ENCODE data around the gene TRIM13.

DNA sequence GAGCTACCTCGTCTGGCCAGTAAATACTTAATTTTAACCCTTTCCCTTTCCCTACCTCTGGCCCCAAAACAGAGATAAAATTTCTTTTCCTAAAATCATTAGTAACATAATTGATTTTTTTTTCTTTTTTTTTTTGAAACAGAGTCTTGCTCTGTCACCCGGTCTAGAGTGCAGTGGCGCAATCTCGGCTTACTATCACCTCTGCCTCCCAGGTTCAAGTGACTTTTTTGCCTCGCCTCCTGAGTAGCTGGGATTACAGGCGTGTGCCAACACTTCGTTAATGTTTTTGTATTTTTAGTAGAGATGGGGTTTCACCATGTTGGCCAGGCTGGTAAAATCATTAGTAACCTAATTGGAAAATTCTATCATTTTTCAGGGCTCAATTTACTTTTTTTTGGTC, 10.4 kb upstream of the TRIM13 start:
- TF ChIP-seq EZH2 (optimal IDR thresholded peaks at IDR 0.05; ENCODE audit: low read depth, low read length) (no peak), EZH2phosphoT487 (IDR thresholded peaks at IDR 0.05; ENCODE audit: low read length) (no peak)
- TF ChIP-seq, protein P1, sequence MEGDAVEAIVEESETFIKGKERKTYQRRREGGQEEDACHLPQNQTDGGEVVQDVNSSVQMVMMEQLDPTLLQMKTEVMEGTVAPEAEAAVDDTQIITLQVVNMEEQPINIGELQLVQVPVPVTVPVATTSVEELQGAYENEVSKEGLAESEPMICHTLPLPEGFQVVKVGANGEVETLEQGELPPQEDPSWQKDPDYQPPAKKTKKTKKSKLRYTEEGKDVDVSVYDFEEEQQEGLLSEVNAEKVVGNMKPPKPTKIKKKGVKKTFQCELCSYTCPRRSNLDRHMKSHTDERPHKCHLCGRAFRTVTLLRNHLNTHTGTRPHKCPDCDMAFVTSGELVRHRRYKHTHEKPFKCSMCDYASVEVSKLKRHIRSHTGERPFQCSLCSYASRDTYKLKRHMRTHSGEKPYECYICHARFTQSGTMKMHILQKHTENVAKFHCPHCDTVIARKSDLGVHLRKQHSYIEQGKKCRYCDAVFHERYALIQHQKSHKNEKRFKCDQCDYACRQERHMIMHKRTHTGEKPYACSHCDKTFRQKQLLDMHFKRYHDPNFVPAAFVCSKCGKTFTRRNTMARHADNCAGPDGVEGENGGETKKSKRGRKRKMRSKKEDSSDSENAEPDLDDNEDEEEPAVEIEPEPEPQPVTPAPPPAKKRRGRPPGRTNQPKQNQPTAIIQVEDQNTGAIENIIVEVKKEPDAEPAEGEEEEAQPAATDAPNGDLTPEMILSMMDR (IDR thresholded peaks at IDR 0.05; ENCODE audit: low read length): no peak

Data from MM.1S (cell line).